ENCODE data around the gene ZNF408.

Gene ZNF408

GRCh38 chr11:46741600-46742484 is 41.0 kb downstream of the ZNF408 start:
- H3K9me2 ChIP-seq (ENCODE audit: low read depth, low read length), result no peaks in the 10 kb centered on the region
- no peaks in the 10 kb centered on the region for H3K79me2 ChIP-seq (ENCODE audit: insufficient read depth, low read length)
- H3K4me1 ChIP-seq (ENCODE audit: insufficient read depth, low read length, severe bottlenecking), result no peaks in the 10 kb centered on the region
- no peaks in the 10 kb centered on the region for H3K27me3 ChIP-seq (ENCODE audit: insufficient read depth, low read length)
- H3K4me3 ChIP-seq (ENCODE audit: low read depth, low read length, poor library complexity, severe bottlenecking), result no peak overlapping the region
- no peak for TF ChIP-seq EZH2 (IDR thresholded peaks at IDR 0.05; ENCODE audit: borderline replicate concordance, low read length)
- TF ChIP-seq, protein P1, sequence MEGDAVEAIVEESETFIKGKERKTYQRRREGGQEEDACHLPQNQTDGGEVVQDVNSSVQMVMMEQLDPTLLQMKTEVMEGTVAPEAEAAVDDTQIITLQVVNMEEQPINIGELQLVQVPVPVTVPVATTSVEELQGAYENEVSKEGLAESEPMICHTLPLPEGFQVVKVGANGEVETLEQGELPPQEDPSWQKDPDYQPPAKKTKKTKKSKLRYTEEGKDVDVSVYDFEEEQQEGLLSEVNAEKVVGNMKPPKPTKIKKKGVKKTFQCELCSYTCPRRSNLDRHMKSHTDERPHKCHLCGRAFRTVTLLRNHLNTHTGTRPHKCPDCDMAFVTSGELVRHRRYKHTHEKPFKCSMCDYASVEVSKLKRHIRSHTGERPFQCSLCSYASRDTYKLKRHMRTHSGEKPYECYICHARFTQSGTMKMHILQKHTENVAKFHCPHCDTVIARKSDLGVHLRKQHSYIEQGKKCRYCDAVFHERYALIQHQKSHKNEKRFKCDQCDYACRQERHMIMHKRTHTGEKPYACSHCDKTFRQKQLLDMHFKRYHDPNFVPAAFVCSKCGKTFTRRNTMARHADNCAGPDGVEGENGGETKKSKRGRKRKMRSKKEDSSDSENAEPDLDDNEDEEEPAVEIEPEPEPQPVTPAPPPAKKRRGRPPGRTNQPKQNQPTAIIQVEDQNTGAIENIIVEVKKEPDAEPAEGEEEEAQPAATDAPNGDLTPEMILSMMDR (IDR thresholded peaks at IDR 0.05; ENCODE audit: low read length), result no peak
- no peaks in the 10 kb centered on the region for H3K9me3 ChIP-seq (ENCODE audit: low read length)
- H3K9ac ChIP-seq (ENCODE audit: low read length), result no peak overlapping the region
- H3F3A ChIP-seq (ENCODE audit: insufficient read depth, low read length), result no peaks in the 10 kb centered on the region
- H4K20me1 ChIP-seq (ENCODE audit: insufficient read depth, low read length), result no peaks in the 10 kb centered on the region
- no peak overlapping the region for H3K27ac ChIP-seq (ENCODE audit: low read depth, low read length, poor library complexity, severe bottlenecking)
- no peak overlapping the region for H2AFZ ChIP-seq (ENCODE audit: low read length)
- H3K36me3 ChIP-seq (ENCODE audit: insufficient read depth, low read length), result peaks cover 59% of the 10 kb centered on the region
- no peak overlapping the region for H3K4me2 ChIP-seq (ENCODE audit: low read length)

- Histone ChIP-seq H3F3A (ENCODE audit: insufficient read depth, low read length) (no peaks in the 10 kb centered on the region), H3K4me2 (ENCODE audit: low read length) (no peak overlapping the region), H2AFZ (ENCODE audit: low read length) (no peak overlapping the region), H3K9me3 (ENCODE audit: low read length) (no peaks in the 10 kb centered on the region), H3K79me2 (ENCODE audit: insufficient read depth, low read length) (no peaks in the 10 kb centered on the region), H3K4me1 (ENCODE audit: insufficient read depth, low read length, severe bottlenecking) (no peaks in the 10 kb centered on the region), H4K20me1 (ENCODE audit: insufficient read depth, low read length) (no peaks in the 10 kb centered on the region), H3K27ac (ENCODE audit: low read depth, low read length, poor library complexity, severe bottlenecking) (no peak overlapping the region), H3K9me2 (ENCODE audit: low read depth, low read length) (no peaks in the 10 kb centered on the region), H3K9ac (ENCODE audit: low read length) (no peak overlapping the region), H3K36me3 (ENCODE audit: insufficient read depth, low read length) (peaks cover 71% of the 10 kb centered on the region), H3K4me3 (ENCODE audit: low read depth, low read length, poor library complexity, severe bottlenecking) (no peak overlapping the region), H3K27me3 (ENCODE audit: insufficient read depth, low read length) (no peaks in the 10 kb centered on the region)
- TF ChIP-seq, protein P1 (IDR thresholded peaks at IDR 0.05; ENCODE audit: low read length), result no peak
- TF ChIP-seq EZH2 (IDR thresholded peaks at IDR 0.05; ENCODE audit: borderline replicate concordance, low read length), result no peak
These were observed 42.2 kb downstream of the ZNF408 start for GRCh38 chr11:46743043-46743442.

- TF ChIP-seq EZH2 (IDR thresholded peaks at IDR 0.05; ENCODE audit: borderline replicate concordance, low read length), result no peak
- TF ChIP-seq, protein P1 (IDR thresholded peaks at IDR 0.05; ENCODE audit: low read length), result no peak
- H3F3A ChIP-seq (ENCODE audit: insufficient read depth, low read length), result no peaks in the 10 kb centered on the region
- no peaks in the 10 kb centered on the region for H3K79me2 ChIP-seq (ENCODE audit: insufficient read depth, low read length)
- H3K27ac ChIP-seq (ENCODE audit: low read depth, low read length, poor library complexity, severe bottlenecking), result no peak overlapping the region
- no peak overlapping the region for H3K4me2 ChIP-seq (ENCODE audit: low read length)
- H3K27me3 ChIP-seq (ENCODE audit: insufficient read depth, low read length), result no peaks in the 10 kb centered on the region
- H3K9me3 ChIP-seq (ENCODE audit: low read length), result no peaks in the 10 kb centered on the region
- H3K4me3 ChIP-seq (ENCODE audit: low read depth, low read length, poor library complexity, severe bottlenecking), result no peak overlapping the region
- no peak overlapping the region for H2AFZ ChIP-seq (ENCODE audit: low read length)
- peaks cover 79% of the 10 kb centered on the region for H3K36me3 ChIP-seq (ENCODE audit: insufficient read depth, low read length)
- H3K9ac ChIP-seq (ENCODE audit: low read length), result no peak overlapping the region
- no peaks in the 10 kb centered on the region for H3K4me1 ChIP-seq (ENCODE audit: insufficient read depth, low read length, severe bottlenecking)
- H3K9me2 ChIP-seq (ENCODE audit: low read depth, low read length), result no peaks in the 10 kb centered on the region
- no peaks in the 10 kb centered on the region for H4K20me1 ChIP-seq (ENCODE audit: insufficient read depth, low read length)
These were observed 43.0 kb downstream of the ZNF408 start for GRCh38 chr11:46743693-46744339.
